ENCODE results near the gene CUX1.
A peak's percentile ranks its signal among the peaks of the same experiment; 100 is the strongest.
"Not testable (repeated sequence)": the region's sequence is repeated elsewhere in the genome, so short reads cannot be mapped to it uniquely, and the experiment has no call there.

CUX1 gene

GRCh38 chr7:101803203-101804087, 14.0 kb upstream of the CUX1 start:
- no peak for DNase-seq

- peak in 1 of 2 experiments; percentile 5 for DNase-seq
These were observed 13.1 kb upstream of the CUX1 start for GRCh38 chr7:101804088-101804963.

GRCh38 chr7:101804967-101805366, 12.5 kb upstream of the CUX1 start:
- DNase-seq = peak in 1 of 2 experiments; percentile 3

GRCh38 chr7:101812595-101812994, 4.8 kb upstream of the CUX1 start:
- no peak for DNase-seq

GRCh38 chr7:101813402-101814019, 3.9 kb upstream of the CUX1 start:
- no peak for DNase-seq

- DNase-seq = peak; percentile 18 to 22
These were observed 3.1 kb upstream of the CUX1 start for GRCh38 chr7:101814081-101814990.

- DNase-seq = peak; percentile 51 to 54
These were observed 2.2 kb upstream of the CUX1 start for GRCh38 chr7:101814991-101815825.

GRCh38 chr7:101815826-101816594, 1.4 kb upstream of the CUX1 start:
- DNase-seq = peak; percentile 56 to 62

GRCh38 chr7:101816595-101817470, 593 bp upstream of the CUX1 start:
- DNase-seq = no peak

GRCh38 chr7:101818287-101819071, 1.1 kb downstream of the CUX1 start:
- DNase-seq = no peak

- DNase-seq = no peak
These were observed 1.8 kb downstream of the CUX1 start for GRCh38 chr7:101819183-101819582.

- DNase-seq = no peak
These were observed 2.6 kb downstream of the CUX1 start for GRCh38 chr7:101819913-101820522.

- DNase-seq = no peak
These were observed 3.3 kb downstream of the CUX1 start for GRCh38 chr7:101820703-101821102.

GRCh38 chr7:101822632-101823031, 5.2 kb downstream of the CUX1 start:
- DNase-seq = not testable (repeated sequence)

GRCh38 chr7:101823096-101823495, 5.7 kb downstream of the CUX1 start:
- no peak for DNase-seq

GRCh38 chr7:101823596-101823995, 6.2 kb downstream of the CUX1 start:
- DNase-seq = no peak

- no peak for DNase-seq
These were observed 7.0 kb downstream of the CUX1 start for GRCh38 chr7:101824440-101824839.
